Esophagus squamous epithelium (tissue), 4 donors: ENCODE data around the gene LYZL6.

Source experiments
- CTCF ChIP-seq, 6 experiments: fragments of 450-650 bp in 4 of 6; fragments of 200-600 bp in 2 of 6; sonication (generic) in 2 of 6; IDR thresholded peaks; one replicate each; pipeline ENCODE4 v1.5.1; 2016 to 2019; ENCODE audit warnings: antibody characterized with exemption in 6 of 6, mild to moderate bottlenecking in 4 of 6, moderate library complexity in 4 of 6
- POLR2A ChIP-seq, 4 donors: fragments of 450-650 bp; IDR thresholded peaks; one replicate each; pipeline ENCODE4 v1.6.1; 2017; ENCODE audit warnings: antibody characterized with exemption in 4 of 4, mild to moderate bottlenecking in 4 of 4, moderate library complexity in 3 of 4

GRCh38 chr17:35895636-35896587 lies 47.6 kb downstream of the LYZL6 start:
- TF ChIP-seq CTCF (IDR thresholded peaks at IDR 0.05): no peak
- TF ChIP-seq POLR2A (IDR thresholded peaks at IDR 0.05): no peak
